BE2C (cell line): ENCODE results near the gene PHOX2A.

Experiments
- DNase-seq: peaks from one replicate; pipeline ENCODE4 v3.0.0-alpha.2; 2020
- H3K27me3 ChIP-seq: fragments of 250-450 bp; sonication (Bioruptor Pico); 2 replicates; pipeline ENCODE4 v1.5.1; 2020; ENCODE audit warnings: mild to moderate bottlenecking
- H3K36me3 ChIP-seq: fragments of 250-450 bp; sonication (Bioruptor Pico); 2 replicates; pipeline ENCODE4 v1.5.1; 2020; ENCODE audit warnings: mild to moderate bottlenecking
- H3K4me1 ChIP-seq: fragments of 250-450 bp; sonication (Bioruptor Pico); 2 replicates; pipeline ENCODE4 v1.5.1; 2020
- H3K4me3 ChIP-seq: 2 replicates; pipeline ENCODE4 v1.5.1; 2011; ENCODE audit warnings: low read depth, low read length
- H3K9me3 ChIP-seq: fragments of 250-450 bp; sonication (Bioruptor Pico); 2 replicates; pipeline ENCODE4 v1.5.1; 2020
- CTCF ChIP-seq: IDR thresholded peaks from 2 replicates; pipeline ENCODE4 v1.5.1; 2012; ENCODE audit warnings: mild to moderate bottlenecking, low read depth, low read length

PHOX2A gene

DNA sequence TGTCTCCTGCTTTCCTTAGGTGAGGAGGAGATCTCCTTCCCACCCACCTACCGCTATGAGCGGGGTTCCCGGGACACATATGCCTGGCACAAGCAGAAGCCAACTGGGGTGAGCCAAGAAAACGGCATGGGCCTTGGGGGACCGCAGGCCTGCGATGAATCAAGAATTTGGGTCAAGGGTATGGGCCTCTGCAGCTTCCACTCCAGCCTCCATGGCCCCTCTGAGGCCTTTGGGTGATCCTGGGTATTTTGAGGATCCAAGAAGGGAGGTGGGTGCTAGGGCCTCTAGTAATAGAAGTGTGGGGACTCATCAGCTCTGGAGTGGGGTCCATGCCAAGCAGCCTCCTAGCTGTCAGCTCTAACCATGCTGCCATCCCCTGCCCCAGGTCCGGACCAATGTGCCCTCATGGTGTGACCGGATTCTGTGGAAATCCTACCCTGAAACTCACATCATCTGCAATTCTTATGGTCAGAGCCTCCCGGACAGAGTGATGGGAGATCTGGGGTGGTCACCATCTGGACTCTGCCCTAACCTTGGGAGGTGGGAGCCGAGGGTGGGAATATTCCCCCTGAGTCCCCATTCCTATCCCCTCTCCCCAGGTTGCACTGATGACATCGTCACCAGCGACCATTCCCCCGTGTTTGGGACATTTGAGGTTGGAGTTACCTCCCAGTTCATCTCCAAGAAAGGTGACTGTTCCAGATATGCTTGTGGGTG, 10.8 kb downstream of the PHOX2A start:
- Histone ChIP-seq H3K4me1 (peaks cover 14% of the 10 kb centered on the region), H3K4me3 (no peak overlapping the region), H3K36me3 (peaks cover 98% of the 10 kb centered on the region), H3K27me3 (no peaks in the 10 kb centered on the region), H3K9me3 (no peaks in the 10 kb centered on the region)
- TF ChIP-seq CTCF, result no peak
- no peak for DNase-seq

DNA sequence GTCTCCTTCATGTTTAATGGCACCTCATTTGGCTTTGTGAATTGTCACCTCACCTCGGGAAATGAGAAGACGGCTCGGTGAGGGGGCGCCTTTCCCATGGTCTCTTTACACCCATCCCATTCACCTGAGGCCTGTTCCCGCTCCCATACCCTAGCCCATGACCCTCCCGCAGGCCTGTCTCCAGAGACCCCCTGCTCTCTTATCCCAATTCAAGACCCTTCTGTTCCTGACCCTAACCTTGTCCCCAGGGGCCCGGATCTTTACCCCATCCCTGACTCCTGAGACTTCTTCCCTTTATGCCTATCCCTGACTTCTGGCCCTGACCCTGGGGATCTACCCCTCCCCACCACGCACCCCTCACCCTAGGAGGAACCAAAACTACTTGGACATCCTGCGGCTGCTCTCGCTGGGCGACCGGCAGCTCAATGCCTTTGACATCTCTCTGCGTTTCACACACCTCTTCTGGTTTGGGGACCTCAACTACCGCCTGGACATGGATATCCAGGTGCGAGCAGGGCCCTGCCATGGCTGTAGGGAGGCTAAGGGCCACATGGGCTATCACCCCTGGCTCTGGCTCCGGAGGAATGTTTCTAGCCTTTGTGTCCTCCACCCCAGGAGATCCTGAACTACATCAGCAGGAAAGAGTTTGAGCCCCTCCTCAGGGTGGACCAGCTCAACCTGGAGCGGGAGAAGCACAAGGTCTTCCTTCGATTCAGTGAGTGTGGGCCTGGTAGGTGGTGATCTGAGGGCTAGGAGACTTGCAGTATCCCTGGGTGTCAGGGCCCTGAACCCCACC, 11.5 kb downstream of the PHOX2A start:
- no peaks in the 10 kb centered on the region for H3K27me3 ChIP-seq
- no peaks in the 10 kb centered on the region for H3K9me3 ChIP-seq
- H3K36me3 ChIP-seq, result peaks cover 97% of the 10 kb centered on the region
- no peak for DNase-seq
- H3K4me3 ChIP-seq, result no peak overlapping the region
- H3K4me1 ChIP-seq, result peaks cover 10% of the 10 kb centered on the region
- TF ChIP-seq CTCF, result no peak

DNA sequence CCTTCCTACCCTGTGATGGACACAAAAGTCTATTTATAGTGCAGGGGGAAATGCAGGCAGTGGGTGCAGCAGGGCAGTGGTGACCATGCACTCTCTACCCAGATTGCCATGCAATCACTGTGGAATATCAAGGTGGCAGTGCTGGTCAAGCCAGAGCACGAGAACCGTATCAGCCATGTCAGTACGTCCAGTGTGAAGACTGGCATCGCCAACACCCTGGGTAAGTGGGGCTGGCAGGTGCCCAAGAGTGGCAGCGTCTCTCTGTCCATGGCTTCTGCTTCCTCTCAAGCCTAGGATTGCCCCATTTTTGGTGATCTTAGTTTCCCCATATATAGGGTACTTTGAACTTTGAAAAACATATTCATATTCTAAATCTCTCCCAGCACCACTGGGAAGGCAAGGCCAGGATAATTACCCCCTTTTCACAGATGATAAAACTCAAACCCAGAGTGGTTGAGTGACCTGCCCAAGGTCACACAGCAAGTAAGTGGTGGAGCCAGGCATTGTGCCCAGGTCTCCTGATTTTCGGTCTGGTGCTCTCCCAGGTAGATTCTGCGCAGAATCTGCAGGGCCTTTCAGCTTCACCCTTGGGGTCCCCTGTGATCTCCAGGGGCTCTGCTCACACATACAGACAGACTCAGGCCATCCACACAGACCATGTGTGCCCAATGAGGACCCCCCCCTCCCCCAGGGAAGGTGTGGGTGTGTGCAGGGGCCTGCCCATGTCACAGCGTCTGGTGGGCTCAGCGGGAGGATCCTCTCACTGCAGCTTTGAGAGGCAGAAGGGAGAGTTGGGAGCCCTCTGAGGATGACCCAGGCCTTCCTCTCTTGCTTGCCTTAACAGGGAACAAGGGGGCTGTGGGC, 12.3 kb downstream of the PHOX2A start:
- DNase-seq, result no peak
- no peak overlapping the region for H3K4me3 ChIP-seq
- H3K27me3 ChIP-seq, result no peaks in the 10 kb centered on the region
- peaks cover 89% of the 10 kb centered on the region for H3K36me3 ChIP-seq
- peaks cover 2% of the 10 kb centered on the region for H3K4me1 ChIP-seq
- TF ChIP-seq CTCF, result no peak
- no peaks in the 10 kb centered on the region for H3K9me3 ChIP-seq

GRCh38 chr11:72230764-72231365, 13.1 kb downstream of the PHOX2A start:
- DNase-seq, result no peak
- H3K36me3 ChIP-seq, result peaks cover 81% of the 10 kb centered on the region
- H3K4me1 ChIP-seq, result peaks cover 3% of the 10 kb centered on the region
- H3K9me3 ChIP-seq, result no peaks in the 10 kb centered on the region
- no peak for TF ChIP-seq CTCF
- H3K27me3 ChIP-seq, result no peaks in the 10 kb centered on the region
- H3K4me3 ChIP-seq, result no peak overlapping the region

GRCh38 chr11:72229925-72230763, 13.8 kb downstream of the PHOX2A start:
- TF ChIP-seq CTCF, result no peak
- H3K4me3 ChIP-seq, result no peak overlapping the region
- H3K4me1 ChIP-seq, result peaks cover 3% of the 10 kb centered on the region
- no peak for DNase-seq
- no peaks in the 10 kb centered on the region for H3K27me3 ChIP-seq
- peaks cover 74% of the 10 kb centered on the region for H3K36me3 ChIP-seq
- H3K9me3 ChIP-seq, result no peaks in the 10 kb centered on the region
